8988T (cell line): Measurements from ENCODE around the gene ACP2.
A peak's percentile ranks its signal among the peaks of the same experiment; 100 is the strongest.
"Not testable (repeated sequence)": the region's sequence is repeated elsewhere in the genome, so short reads cannot be mapped to it uniquely, and the experiment has no call there.

Experiments used
- DNase-seq: peaks from one replicate; pipeline ENCODE4 v3.0.0; 2011

ACP2 gene

GRCh38 chr11:47241841-47242301 is 6.7 kb downstream of the ACP2 start:
- DNase-seq = no peak

- DNase-seq = no peak
Observed at GRCh38 chr11:47239852-47240251, 8.8 kb downstream of the ACP2 start.

- DNase-seq = no peak
Observed at GRCh38 chr11:47236482-47236881, 12.1 kb downstream of the ACP2 start.

GRCh38 chr11:47235163-47235562 is 13.5 kb downstream of the ACP2 start:
- DNase-seq = no peak

- DNase-seq = no peak
Observed at GRCh38 chr11:47234669-47235100, 13.9 kb downstream of the ACP2 start.

- DNase-seq = no peak
Observed at GRCh38 chr11:47233989-47234668, 14.5 kb downstream of the ACP2 start.

GRCh38 chr11:47233051-47233450 is 15.6 kb downstream of the ACP2 start:
- DNase-seq = no peak

GRCh38 chr11:47229161-47229560 is 19.5 kb downstream of the ACP2 start:
- no peak for DNase-seq

- DNase-seq = no peak
Observed at GRCh38 chr11:47225552-47226400, 22.8 kb downstream of the ACP2 start.

- no peak for DNase-seq
Observed at GRCh38 chr11:47222696-47223095, 25.9 kb downstream of the ACP2 start.

- DNase-seq = no peak
Observed at GRCh38 chr11:47220401-47220821, 28.2 kb downstream of the ACP2 start.

GRCh38 chr11:47216121-47216798 is 32.4 kb downstream of the ACP2 start:
- DNase-seq = no peak

- DNase-seq = no peak
Observed at GRCh38 chr11:47215366-47215910, 33.2 kb downstream of the ACP2 start.

- DNase-seq = peak; percentile 90
Observed at GRCh38 chr11:47213950-47214565, 34.6 kb downstream of the ACP2 start.

- DNase-seq = no peak
Observed at GRCh38 chr11:47212938-47213337, 35.7 kb downstream of the ACP2 start.

- DNase-seq = no peak
Observed at GRCh38 chr11:47208628-47209027, 40.0 kb downstream of the ACP2 start.

- not testable (repeated sequence) for DNase-seq
Observed at GRCh38 chr11:47208008-47208552, 40.5 kb downstream of the ACP2 start.

- DNase-seq = no peak
Observed at GRCh38 chr11:47207459-47207858, 41.2 kb downstream of the ACP2 start.

- not testable (repeated sequence) for DNase-seq
Observed at GRCh38 chr11:47206577-47206976, 42.0 kb downstream of the ACP2 start.

GRCh38 chr11:47204637-47204989 is 44.0 kb downstream of the ACP2 start:
- no peak for DNase-seq

- no peak for DNase-seq
Observed at GRCh38 chr11:47202576-47202975, 46.0 kb downstream of the ACP2 start.

- DNase-seq = no peak
Observed at GRCh38 chr11:47201015-47201414, 47.6 kb downstream of the ACP2 start.

- not testable (repeated sequence) for DNase-seq
Observed at GRCh38 chr11:47198161-47198560, 50.5 kb downstream of the ACP2 start.
